CD14-positive monocyte (primary cell): Measurements from ENCODE around the gene APBB1. TPM values are rescaled to one million over a fixed set of nuclear protein-coding genes. Genes with fewer than 3 reads are reported as not detected.

Experiments used
- DNase-seq, 3 donors: peaks; one replicate each; pipeline ENCODE4 v3.0.0-alpha.2; 2011 to 2022
- H2AFZ ChIP-seq: 2 replicates; pipeline ENCODE4 v1.6.0; 2012; ENCODE audit warnings: mild to moderate bottlenecking, low read depth, low read length, inconsistent platforms; ENCODE audit not compliant: insufficient read depth, poor library complexity, severe bottlenecking
- H3K27ac ChIP-seq, 2 donors: 1 replicate in 1 of 2; 2 replicates in 1 of 2; pipeline ENCODE4 v1.5.1; 2012 to 2013; ENCODE audit warnings: low read length in 2 of 2, control low read depth in 1 of 2, inconsistent platforms in 1 of 2, low read depth in 1 of 2, mild to moderate bottlenecking in 1 of 2
- H3K27me3 ChIP-seq, 2 donors: one replicate each; pipeline versions ENCODE4 v1.6.0 to v1.6.1; 2011 to 2013; ENCODE audit warnings: low read length in 2 of 2; ENCODE audit not compliant: control insufficient read depth in 2 of 2, insufficient read depth in 2 of 2
- H3K36me3 ChIP-seq, 2 donors: replicated peaks in 1 of 2; 1 replicate in 1 of 2; 2 replicates in 1 of 2; pipeline versions ENCODE4 v1.5.1 to v1.6.1; 2012 to 2013; ENCODE audit warnings: low read length in 2 of 2, control low read depth in 1 of 2, inconsistent platforms in 1 of 2, mild to moderate bottlenecking in 1 of 2; ENCODE audit not compliant: insufficient read depth in 2 of 2, control insufficient read depth in 1 of 2
- H3K4me1 ChIP-seq, 2 donors: 1 replicate in 1 of 2; 2 replicates in 1 of 2; pipeline versions ENCODE4 v1.5.1 to v1.6.1; 2012 to 2013; ENCODE audit warnings: low read length in 2 of 2, control low read depth in 1 of 2, inconsistent platforms in 1 of 2, mild to moderate bottlenecking in 1 of 2, moderate library complexity in 1 of 2; ENCODE audit not compliant: insufficient read depth in 2 of 2, control insufficient read depth in 1 of 2
- H3K4me2 ChIP-seq: replicated peaks from 2 replicates; pipeline ENCODE3; 2012; ENCODE audit warnings: low read length, moderate library complexity, mild to moderate bottlenecking; ENCODE audit not compliant: poor library complexity, severe bottlenecking; ENCODE audit errors: extremely low read depth
- H3K4me3 ChIP-seq, 3 experiments: fragments of 200-600 bp in 1 of 3; sonication (generic) in 1 of 3; replicated peaks in 1 of 3; 1 replicate in 2 of 3; 2 replicates in 1 of 3; pipeline ENCODE4 v1.5.1; 2011 to 2013; ENCODE audit warnings: low read length in 3 of 3, mild to moderate bottlenecking in 3 of 3, control low read depth in 2 of 3, low read depth in 2 of 3, inconsistent platforms in 1 of 3, moderate library complexity in 1 of 3
- H3K79me2 ChIP-seq: 2 replicates; pipeline ENCODE4 v1.6.0; 2012; ENCODE audit warnings: mild to moderate bottlenecking, control low read depth, inconsistent platforms, low read length, moderate library complexity; ENCODE audit not compliant: insufficient read depth
- H3K9ac ChIP-seq: 2 replicates; pipeline ENCODE4 v1.6.0; 2017; ENCODE audit warnings: low read length, mild to moderate bottlenecking; ENCODE audit not compliant: insufficient read depth, poor library complexity, severe bottlenecking
- H3K9me3 ChIP-seq, 2 donors: replicated peaks in 1 of 2; 1 replicate in 1 of 2; 2 replicates in 1 of 2; pipeline versions ENCODE4 v1.5.1 to v1.6.1; 2012 to 2013; ENCODE audit warnings: low read length in 2 of 2, control low read depth in 1 of 2; ENCODE audit not compliant: control insufficient read depth in 1 of 2, insufficient read depth in 1 of 2
- H4K20me1 ChIP-seq: 2 replicates; pipeline ENCODE4 v1.6.0; 2012; ENCODE audit warnings: mild to moderate bottlenecking, low read length, control low read depth, moderate library complexity; ENCODE audit not compliant: insufficient read depth
- H3K27ac Mint-ChIP-seq, 7 donors: one replicate each; pipeline ENCODE4 v1.8.0; 2020; ENCODE audit warnings: mild to moderate bottlenecking in 7 of 7, mixed read lengths in 7 of 7, moderate library complexity in 6 of 7, inconsistent platforms in 2 of 7
- H3K27me3 Mint-ChIP-seq, 3 donors: one replicate each; pipeline ENCODE4 v1.8.0; 2021 to 2022; ENCODE audit warnings: low read depth in 3 of 3, mild to moderate bottlenecking in 3 of 3, mixed read lengths in 3 of 3, moderate library complexity in 3 of 3, inconsistent platforms in 1 of 3
- H3K36me3 Mint-ChIP-seq, 2 donors: one replicate each; pipeline ENCODE4 v1.8.0; 2020; ENCODE audit warnings: mixed read lengths in 2 of 2, inconsistent platforms in 1 of 2, mild to moderate bottlenecking in 1 of 2
- H3K4me1 Mint-ChIP-seq: one replicate; pipeline ENCODE4 v1.8.0; 2020; ENCODE audit warnings: mild to moderate bottlenecking, mixed read lengths
- H3K4me3 Mint-ChIP-seq, 2 donors: one replicate each; pipeline ENCODE4 v1.8.0; 2020; ENCODE audit warnings: mild to moderate bottlenecking in 2 of 2, mixed read lengths in 2 of 2, moderate library complexity in 1 of 2
- H3K9me3 Mint-ChIP-seq, 7 donors: one replicate each; pipeline ENCODE4 v1.8.0; 2020 to 2022; ENCODE audit warnings: mixed read lengths in 7 of 7, mild to moderate bottlenecking in 6 of 7, moderate library complexity in 6 of 7, inconsistent platforms in 2 of 7
- WGBS: methylation state at CpG from one replicate; pipeline ENCODE4 v1.1.5; 2013; ENCODE audit warnings: missing lambda C conversion rate; ENCODE audit not compliant: insufficient coverage; 5-methylcytosine and 5-hydroxymethylcytosine counted together
- intact Hi-C, 2 donors: fragments of 100-400 bp; cut with micrococcal nuclease; formaldehyde crosslinking; loops; one replicate each; pipeline versions ENCODE4 v1.15.0 to v1.15.1; 2023
- polyA minus RNA-seq: library from RNA; depleted of rRNA, polyadenylated mRNA; stranded (reverse); fragments of >200 nt; gene quantifications from 2 replicates; pipeline ENCODE4 v1.2.3, GENCODE V29; 2012
- polyA plus RNA-seq, 3 donors: library from polyadenylated mRNA; depleted of rRNA in 1 of 3; unstranded in 2 of 3; stranded (reverse) in 1 of 3; fragments of 300-500 nt in 2 of 3; fragments of >200 nt in 1 of 3; fragmentation: Illumina TruSeq in 2 of 3; gene quantifications; 1 replicate in 2 of 3; 2 replicates in 1 of 3; pipeline ENCODE4 v1.2.3, GENCODE V29; 2012 to 2021
- total RNA-seq, 12 experiments: library from RNA in 1 of 12; stranded (reverse) in 1 of 12; fragments of 120-200 nt in 1 of 12; gene quantifications; one replicate each; pipeline ENCODE4 v1.2.4 and lab custom pipeline; 2013 to 2026; ENCODE audit warnings: mixed read lengths in 6 of 12, inconsistent platforms in 1 of 12
- TF ChIP-seq, protein P1 (sequence below): fragments of 200-600 bp; IDR thresholded peaks from one replicate; pipeline ENCODE4 v1.8.0; 2022; ENCODE audit warnings: antibody characterized with exemption, mild to moderate bottlenecking

Gene APBB1
- total RNA-seq (2013) = 1.8 TPM
- polyA plus RNA-seq (1 to 10 TPM in 2 of 3 donors, under 1 TPM in 1; 0.85 to 2.5 (median 2.4) TPM), polyA minus RNA-seq (1.7 and 2.6 TPM in 2 replicates), total RNA-seq (lab: John Stamatoyannopoulos, UW) (0.42 to 11.7 (median 2.3) reads per million in 11 experiments)

DNA sequence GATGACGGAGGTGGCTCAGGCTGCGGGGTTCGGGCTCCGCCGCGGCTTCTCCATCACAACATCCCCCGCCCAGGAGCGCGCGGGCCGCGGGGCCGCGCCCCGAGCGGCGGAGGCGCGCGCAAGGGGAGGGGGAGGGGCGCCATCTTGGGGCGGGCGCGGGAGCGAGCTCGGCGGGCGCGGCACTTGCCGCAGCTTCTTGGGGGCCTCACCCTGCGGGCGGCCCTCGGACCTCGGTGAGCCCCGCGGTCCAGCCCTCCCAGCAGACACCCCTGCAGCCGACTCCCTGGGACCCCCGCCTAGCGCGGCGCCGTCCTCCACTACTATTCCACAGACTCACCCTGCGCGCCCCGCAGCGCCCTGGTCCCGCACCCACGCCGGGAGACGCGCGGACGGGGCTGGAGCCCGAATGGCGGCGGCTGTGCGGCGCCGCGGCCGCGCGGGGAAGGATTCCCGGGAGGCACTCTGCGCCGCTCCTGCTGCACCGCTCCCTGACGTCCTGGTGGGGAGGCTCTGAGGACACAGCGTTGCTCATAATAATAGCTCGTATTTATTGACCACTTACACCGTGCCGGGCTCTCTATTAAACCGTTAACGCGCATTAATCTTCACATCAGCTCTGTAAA, at the start of gene APBB1:
Gene APBB1 (minus strand): TSS at position 86 of the 623 bp plus-strand sequence. CDS start 7,747 bp downstream, outside the sequence.
- Histone ChIP-seq H3K4me1 (peaks cover 26 to 36% of the 10 kb centered on the region in 2 donors), H3K4me3 (peak within 1 kb of the TSS; percentile 37 to 89 (median 79)), H3K9ac (peak within 1 kb of the TSS; percentile 68), H3K27ac (no peak within 1 kb of the TSS), H3K27me3 (peaks cover 42 to 53% of the 10 kb centered on the region in 2 donors), H4K20me1 (no peaks in the 10 kb centered on the region), H3K79me2 (no peaks in the 10 kb centered on the region), H3K36me3 (no peaks in the 10 kb centered on the region), H2AFZ (peak within 1 kb of the TSS; percentile 94), H3K4me2 (peak within 1 kb of the TSS; percentile 90), H3K9me3 (no peaks in the 10 kb centered on the region)
- peak within 1 kb of the TSS in 2 of 7 donors; percentile 3 to 48 for H3K27ac Mint-ChIP-seq
- H3K9me3 Mint-ChIP-seq = peaks cover 0 to 4% (median 0%) of the 10 kb centered on the region in 7 donors
- DNase-seq = peak; percentile 22 to 37 (median 24)
- H3K36me3 Mint-ChIP-seq = peaks cover 0 to 5% of the 10 kb centered on the region in 2 donors
- peak within 1 kb of the TSS; percentile 74 to 84 for H3K4me3 Mint-ChIP-seq
- under 1% methylated on average over 54 of the region's 75 CpGs for WGBS
- intact Hi-C loops = no loop called here
- H3K27me3 Mint-ChIP-seq = peaks cover 30 to 42% (median 40%) of the 10 kb centered on the region in 3 donors
- TF ChIP-seq, protein P1, sequence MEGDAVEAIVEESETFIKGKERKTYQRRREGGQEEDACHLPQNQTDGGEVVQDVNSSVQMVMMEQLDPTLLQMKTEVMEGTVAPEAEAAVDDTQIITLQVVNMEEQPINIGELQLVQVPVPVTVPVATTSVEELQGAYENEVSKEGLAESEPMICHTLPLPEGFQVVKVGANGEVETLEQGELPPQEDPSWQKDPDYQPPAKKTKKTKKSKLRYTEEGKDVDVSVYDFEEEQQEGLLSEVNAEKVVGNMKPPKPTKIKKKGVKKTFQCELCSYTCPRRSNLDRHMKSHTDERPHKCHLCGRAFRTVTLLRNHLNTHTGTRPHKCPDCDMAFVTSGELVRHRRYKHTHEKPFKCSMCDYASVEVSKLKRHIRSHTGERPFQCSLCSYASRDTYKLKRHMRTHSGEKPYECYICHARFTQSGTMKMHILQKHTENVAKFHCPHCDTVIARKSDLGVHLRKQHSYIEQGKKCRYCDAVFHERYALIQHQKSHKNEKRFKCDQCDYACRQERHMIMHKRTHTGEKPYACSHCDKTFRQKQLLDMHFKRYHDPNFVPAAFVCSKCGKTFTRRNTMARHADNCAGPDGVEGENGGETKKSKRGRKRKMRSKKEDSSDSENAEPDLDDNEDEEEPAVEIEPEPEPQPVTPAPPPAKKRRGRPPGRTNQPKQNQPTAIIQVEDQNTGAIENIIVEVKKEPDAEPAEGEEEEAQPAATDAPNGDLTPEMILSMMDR = no peak
- peaks cover 5% of the 10 kb centered on the region for H3K4me1 Mint-ChIP-seq

- no peaks in the 10 kb centered on the region for H3K4me1 ChIP-seq
- no peaks in the 10 kb centered on the region for H3K9me3 ChIP-seq
- Mint-ChIP-seq H3K27me3 (peaks cover 0 to 2% (median 0%) of the 10 kb centered on the region in 3 donors), H3K9me3 (no peaks in the 10 kb centered on the region), H3K4me1 (no peaks in the 10 kb centered on the region), H3K36me3 (peaks cover 62 to 64% of the 10 kb centered on the region in 2 donors), H3K27ac (no peak overlapping the region), H3K4me3 (no peak overlapping the region)
- H2AFZ ChIP-seq = no peak overlapping the region
- TF ChIP-seq, protein P1 = no peak
- H3K4me3 ChIP-seq = no peak overlapping the region
- no CpG with 5 or more reads among the region's 1 CpG for WGBS
- H3K9ac ChIP-seq = no peak overlapping the region
- no peaks in the 10 kb centered on the region for H3K27me3 ChIP-seq
- intact Hi-C loops = no loop called here
- H3K36me3 ChIP-seq = peaks cover 44 to 80% of the 10 kb centered on the region in 2 donors
- no peaks in the 10 kb centered on the region for H4K20me1 ChIP-seq
- H3K4me2 ChIP-seq = no peak overlapping the region
- H3K27ac ChIP-seq = no peak overlapping the region
- no peak for DNase-seq
- no peaks in the 10 kb centered on the region for H3K79me2 ChIP-seq
These were observed 40.2 kb upstream of the APBB1 start for GRCh38 chr11:6459099-6459450.
